A549 (cell line): ENCODE data around the gene ARHGAP31. TPM values are rescaled to one million over a fixed set of nuclear protein-coding genes. Genes with fewer than 3 reads are reported as not detected.

Source experiments
- ATAC-seq, 2 experiments: fragments of 200-7000 bp in 1 of 2; fragments of >200 bp in 1 of 2; cut with Nextera tagmentation in 1 of 2; cut with Tn5 transposase in 1 of 2; 3 replicates each; pipeline versions ENCODE4 v1.8.0 to v1.9.1; 2018 to 2020; ENCODE audit warnings: mild to moderate bottlenecking in 1 of 2, moderate library complexity in 1 of 2
- CTCF ChIA-PET: fragments of 300-600 bp; sonication (Branson Sonifier 250); formaldehyde crosslinking; extraction: SDS; loops from one replicate; lab custom pipeline; 2021; ENCODE audit warnings: antibody characterized with exemption, inconsistent platforms; lab: Yijun Ruan, JAX
- POLR2A ChIA-PET: fragments of 350-600 bp; formaldehyde crosslinking; extraction: SDS; loops from one replicate; lab custom pipeline; 2021; ENCODE audit warnings: antibody characterized with exemption, inconsistent platforms; lab: Yijun Ruan, JAX
- DNase-seq, 2 experiments: peaks; one replicate each; pipeline versions ENCODE4 v3.0.0 to v3.0.0-alpha.2; 2011 to 2016; ENCODE audit warnings: low read depth in 1 of 2, low spot score in 1 of 2
- FAIRE-seq: peaks from 2 replicates; lab custom pipeline; 2011; peaks lifted over from hg19 to GRCh38; lab: Jason Lieb, UNC
- H3K27ac ChIP-seq, 2 experiments: fragments of >200 bp; sonication (Bioruptor Twin); formaldehyde crosslinking; 3 replicates each; pipeline ENCODE4 v1.5.1; 2016 to 2017
- H3K4me1 ChIP-seq: fragments of >200 bp; sonication (Bioruptor Twin); formaldehyde crosslinking; 3 replicates; pipeline ENCODE4 v1.6.1; 2016
- H3K4me2 ChIP-seq: fragments of >200 bp; sonication (Bioruptor Twin); formaldehyde crosslinking; 3 replicates; pipeline ENCODE4 v1.6.1; 2016
- H3K4me3 ChIP-seq: fragments of >200 bp; sonication (Bioruptor Twin); formaldehyde crosslinking; 3 replicates; pipeline ENCODE4 v1.5.1; 2016
- H3K9me3 ChIP-seq: fragments of >200 bp; sonication (Bioruptor Twin); formaldehyde crosslinking; 3 replicates; pipeline ENCODE4 v1.6.1; 2016
- ATOH8 ChIP-seq: fragments of 250-450 bp; sonication (Bioruptor Pico); IDR thresholded peaks from 2 replicates; pipeline ENCODE4 v1.5.0; 2020; ENCODE audit warnings: low read depth, mild to moderate bottlenecking, moderate library complexity
- BCL3 ChIP-seq: fragments of >200 bp; sonication (Bioruptor Twin); formaldehyde crosslinking; IDR thresholded peaks from 3 replicates; pipeline ENCODE4 v1.6.1; 2016
- CEBPB ChIP-seq, 2 experiments: fragments of >200 bp in 1 of 2; sonication (Bioruptor Twin) in 1 of 2; formaldehyde crosslinking in 1 of 2; IDR thresholded peaks; 2 replicates each; pipeline ENCODE4 v1.6.1; 2012 to 2016
- CHD2 ChIP-seq: fragments of 150-350 bp; IDR thresholded peaks from 2 replicates; pipeline ENCODE4 v1.6.1; 2014; ENCODE audit warnings: low read length; ENCODE audit not compliant: partially characterized antibody
- CTCF ChIP-seq: fragments of >200 bp; sonication (Bioruptor Twin); formaldehyde crosslinking; IDR thresholded peaks from 3 replicates; pipeline ENCODE4 v1.5.1; 2016
- EHMT2 ChIP-seq: fragments of 200-600 bp; sonication (generic); IDR thresholded peaks from 2 replicates; pipeline ENCODE4 v1.6.1; 2016; ENCODE audit warnings: antibody characterized with exemption, low read depth, mild to moderate bottlenecking, moderate library complexity
- ESRRA ChIP-seq: fragments of 150-350 bp; IDR thresholded peaks from 2 replicates; pipeline ENCODE4 v1.6.1; 2014; ENCODE audit warnings: mild to moderate bottlenecking, low read length, borderline replicate concordance
- FOSB ChIP-seq: fragments of 250-450 bp; sonication (Bioruptor Pico); IDR thresholded peaks from 2 replicates; pipeline ENCODE4 v1.5.0; 2020; ENCODE audit warnings: mild to moderate bottlenecking, moderate library complexity
- JUN ChIP-seq, 2 experiments: fragments of >200 bp; sonication (Bioruptor Twin); formaldehyde crosslinking; IDR thresholded peaks; 2 replicates in 1 of 2; 3 replicates in 1 of 2; pipeline ENCODE4 v1.6.1; 2016 to 2017
- JUNB ChIP-seq: fragments of >200 bp; sonication (Bioruptor Twin); formaldehyde crosslinking; IDR thresholded peaks from 2 replicates; pipeline ENCODE4 v1.6.1; 2016
- KDM1A ChIP-seq: fragments of 200-600 bp; sonication (generic); IDR thresholded peaks from 2 replicates; pipeline ENCODE4 v1.6.1; 2016; ENCODE audit warnings: low read depth, mild to moderate bottlenecking
- KDM5A ChIP-seq: fragments of 200-600 bp; sonication (generic); IDR thresholded peaks from 2 replicates; pipeline ENCODE4 v1.6.1; 2016; ENCODE audit warnings: antibody characterized with exemption, mild to moderate bottlenecking
- MAFK ChIP-seq: fragments of 450-650 bp; IDR thresholded peaks from 2 replicates; pipeline ENCODE4 v1.6.1; 2014; ENCODE audit not compliant: partially characterized antibody
- MAX ChIP-seq: IDR thresholded peaks from 2 replicates; pipeline ENCODE4 v1.6.1; 2012
- PHF8 ChIP-seq: fragments of 200-600 bp; sonication (generic); IDR thresholded peaks from 2 replicates; pipeline ENCODE4 v1.6.1; 2016; ENCODE audit warnings: low read depth, mild to moderate bottlenecking, antibody characterized with exemption, moderate library complexity, borderline replicate concordance
- RAD21 ChIP-seq, 2 experiments: fragments of >200 bp in 1 of 2; sonication (Bioruptor Twin) in 1 of 2; formaldehyde crosslinking in 1 of 2; IDR thresholded peaks in 1 of 2; conservative IDR thresholded peaks in 1 of 2; 2 replicates in 1 of 2; 3 replicates in 1 of 2; pipeline ENCODE4 v1.6.1; 2012 to 2018; ENCODE audit warnings: inconsistent platforms in 1 of 2
- RARB ChIP-seq: fragments of 250-450 bp; sonication (Bioruptor Pico); IDR thresholded peaks from 2 replicates; pipeline ENCODE4 v1.8.0; 2021; ENCODE audit warnings: mild to moderate bottlenecking, moderate library complexity
- RCOR1 ChIP-seq: fragments of 150-350 bp; IDR thresholded peaks from 2 replicates; pipeline ENCODE4 v1.6.1; 2014; ENCODE audit warnings: antibody characterized with exemption, low read length, low read depth
- RFX5 ChIP-seq: fragments of 450-650 bp; IDR thresholded peaks from 2 replicates; pipeline ENCODE4 v1.7.1; 2014; ENCODE audit warnings: antibody characterized with exemption, mild to moderate bottlenecking, moderate library complexity
- RNF2 ChIP-seq: fragments of 200-600 bp; sonication (generic); IDR thresholded peaks from 2 replicates; pipeline ENCODE4 v1.6.1; 2016; ENCODE audit warnings: low read depth, mild to moderate bottlenecking, antibody characterized with exemption, moderate library complexity, borderline replicate concordance
- SREBF2 ChIP-seq: fragments of 450-650 bp; IDR thresholded peaks from 2 replicates; pipeline ENCODE4 v1.6.1; 2014; ENCODE audit warnings: mild to moderate bottlenecking, moderate library complexity
- TFCP2L1 ChIP-seq: fragments of 250-450 bp; sonication (Bioruptor Pico); IDR thresholded peaks from 2 replicates; pipeline ENCODE4 v1.5.0; 2021; ENCODE audit warnings: mild to moderate bottlenecking
- ZNF302 ChIP-seq: fragments of 250-450 bp; sonication (Bioruptor Pico); IDR thresholded peaks from 2 replicates; pipeline ENCODE4 v1.9.0; 2021; ENCODE audit warnings: inconsistent platforms, mild to moderate bottlenecking, moderate library complexity
- WGBS: methylation state at CpG from one replicate; pipeline ENCODE4 v1.1.6; 2017; ENCODE audit errors: missing lambda C conversion rate; 5-methylcytosine and 5-hydroxymethylcytosine counted together
- polyA plus RNA-seq, 4 experiments: library from polyadenylated mRNA; depleted of rRNA in 3 of 4; stranded (reverse); fragments of >200 nt; fragmentation: RNase III in 1 of 4; extraction: RNeasy Plus Mini Kit Qiagen cat#74134 plus additional on column Dnase treatment in 1 of 4; gene quantifications; 2 replicates in 3 of 4; 3 replicates in 1 of 4; pipeline ENCODE4 v1.2.3, GENCODE V29; 2011 to 2017

The ARHGAP31 gene
- polyA plus RNA-seq, 2 of the 4 experiments (the other 2 are of a cell fraction), result 0.93 to 1.3 TPM

- Histone ChIP-seq H3K4me3 (no peak overlapping the region), H3K27ac (no peak overlapping the region), H3K9me3 (no peaks in the 10 kb centered on the region), H3K4me1 (no peaks in the 10 kb centered on the region), H3K4me2 (no peak overlapping the region)
- ChIA-PET CTCF (no interaction called here), POLR2A (no interaction called here)
- DNase-seq (no peak), FAIRE-seq (no peak), ATAC-seq (no peak)
- TF ChIP-seq RNF2, result no peak
- 95% methylated on average over 1 of the region's 1 CpG for WGBS
These were observed 20.6 kb downstream of the ARHGAP31 start for GRCh38 chr3:119314821-119315220.

- WGBS, result 71% methylated on average over 3 of the region's 3 CpGs
- no peak for TF ChIP-seq MAX
- no peak for TF ChIP-seq CHD2
- no peak for TF ChIP-seq JUNB
- no peak for TF ChIP-seq KDM1A
- TF ChIP-seq RARB (CRISPR knock-in tag), result no peak
- no peak for TF ChIP-seq RCOR1
- no peak for TF ChIP-seq EHMT2
- no peak for TF ChIP-seq SREBF2
- no peak for TF ChIP-seq MAFK
- TF ChIP-seq FOSB (CRISPR knock-in tag), result no peak
- no peak for TF ChIP-seq RAD21 (conservative IDR thresholded peaks at IDR 0.05 in 1 of 2, IDR thresholded peaks at IDR 0.05 in 1 of 2)
- no peak for TF ChIP-seq CTCF
- no peak for TF ChIP-seq JUN (IDR thresholded peaks at IDR 0.05)
- ChIA-PET POLR2A (no interaction called here), CTCF (interaction anchor here (0.9 kb wide), 1 partner anchor 25 kb away, joined by 3 read pairs; no protein-coding TSS in a partner anchor)
- Histone ChIP-seq H3K9me3 (no peaks in the 10 kb centered on the region), H3K27ac (no peak overlapping the region), H3K4me2 (no peak overlapping the region), H3K4me1 (no peaks in the 10 kb centered on the region), H3K4me3 (no peak overlapping the region)
- DNase-seq, result no peak
- no peak for ATAC-seq
- no peak for FAIRE-seq
These were observed 21.6 kb downstream of the ARHGAP31 start for GRCh38 chr3:119315600-119316312.

- ChIA-PET CTCF (interaction anchor here (0.9 to 1.2 kb wide), 2 partner anchors 17 to 26 kb away, joined by 3 to 4 read pairs; no protein-coding TSS in a partner anchor), POLR2A (no interaction called here)
- no peak for FAIRE-seq
- Histone ChIP-seq H3K4me2 (no peak overlapping the region), H3K4me3 (no peak overlapping the region), H3K9me3 (no peaks in the 10 kb centered on the region), H3K4me1 (no peaks in the 10 kb centered on the region), H3K27ac (no peak overlapping the region)
- TF ChIP-seq RARB (CRISPR knock-in tag), result no peak
- no peak for TF ChIP-seq ZNF302
- TF ChIP-seq ATOH8 (CRISPR knock-in tag), result no peak
- no peak for TF ChIP-seq RNF2
- no peak for TF ChIP-seq ESRRA
- no peak for TF ChIP-seq RFX5
- no peak for TF ChIP-seq KDM5A
- TF ChIP-seq TFCP2L1 (CRISPR knock-in tag), result no peak
- TF ChIP-seq CTCF, result no peak
- no peak for TF ChIP-seq BCL3
- no peak for TF ChIP-seq PHF8
- TF ChIP-seq CEBPB (IDR thresholded peaks at IDR 0.05), result no peak
- no peak for DNase-seq
- no peak for ATAC-seq
These were observed 22.1 kb downstream of the ARHGAP31 start for GRCh38 chr3:119316313-119316670.
